NCI-H748 treated with DMSO at 0.1 percent for 48 hours (cell line): ENCODE results near the gene PARM1.
"Not testable (repeated sequence)": the region's sequence is repeated elsewhere in the genome, so short reads cannot be mapped to it uniquely, and the experiment has no call there.

Experiments
- DNase-seq: peaks from one replicate; lab custom pipeline; 2025; lab: John Stamatoyannopoulos, UW

The PARM1 gene

DNA sequence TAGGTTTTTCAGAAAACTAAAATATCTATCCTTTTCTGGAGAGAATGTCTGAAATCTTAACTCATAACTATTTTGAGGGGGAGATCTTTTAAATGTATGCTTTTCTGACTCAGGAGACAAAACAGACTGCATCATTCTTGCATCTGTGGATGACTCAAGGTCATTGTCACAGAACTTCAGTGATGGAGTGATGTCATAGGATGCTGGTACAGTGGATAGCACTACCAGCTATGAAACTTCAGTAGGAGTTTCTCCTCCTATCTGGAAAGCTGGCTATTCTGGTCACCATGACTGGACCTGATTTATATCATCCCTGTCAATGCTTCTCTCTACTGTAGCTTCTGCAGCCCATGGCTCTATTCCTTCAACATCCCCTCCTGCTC is 50.3 kb downstream of the PARM1 start:
- no peak for DNase-seq

DNA sequence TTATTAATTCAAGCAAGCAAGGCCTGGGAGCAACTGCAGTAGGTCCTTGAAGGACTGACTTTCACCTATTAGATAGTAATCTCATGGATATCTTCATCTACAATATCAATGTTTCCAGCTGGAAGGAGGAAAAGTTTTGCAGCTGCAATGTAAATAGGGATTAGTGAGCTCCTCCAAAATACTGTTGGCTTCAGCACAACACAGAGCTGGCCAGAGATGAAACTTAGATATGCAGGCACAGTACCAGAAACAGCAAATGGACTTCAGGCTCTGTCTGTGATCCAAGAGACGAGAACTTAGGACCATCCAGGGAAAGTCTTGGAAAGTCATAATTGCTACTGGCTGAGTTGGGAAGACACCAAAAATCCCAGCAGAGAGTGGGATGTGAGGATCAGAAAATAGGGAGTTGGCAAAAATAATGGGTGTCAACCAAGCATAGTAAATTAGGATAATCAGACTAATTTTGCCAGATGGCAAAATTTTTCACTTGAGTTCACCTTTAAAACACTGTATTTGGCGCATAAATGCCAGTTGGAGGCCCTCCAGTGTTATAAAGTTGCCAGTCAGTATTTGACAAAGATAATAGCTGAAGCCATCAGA is 57.5 kb downstream of the PARM1 start:
- no peak for DNase-seq

DNA sequence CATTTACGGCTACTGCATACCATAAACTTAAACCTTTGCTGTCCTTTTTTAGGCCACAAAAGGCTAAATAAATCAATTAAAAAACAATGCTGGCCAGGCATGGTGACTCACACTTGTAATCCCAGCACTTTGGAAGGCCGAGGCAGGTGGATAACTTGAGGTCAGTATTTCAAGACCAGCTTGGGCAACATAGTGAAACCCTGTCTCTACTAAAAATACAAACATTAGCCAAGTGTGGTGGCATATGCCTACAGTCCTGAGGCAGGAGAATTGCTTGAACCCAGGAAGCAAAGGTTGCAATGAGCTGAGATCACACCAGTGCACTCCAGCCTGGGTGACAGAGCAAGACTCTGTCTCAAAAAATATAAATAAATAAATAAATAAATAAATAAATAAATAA is 61.5 kb downstream of the PARM1 start:
- not testable (repeated sequence) for DNase-seq

DNA sequence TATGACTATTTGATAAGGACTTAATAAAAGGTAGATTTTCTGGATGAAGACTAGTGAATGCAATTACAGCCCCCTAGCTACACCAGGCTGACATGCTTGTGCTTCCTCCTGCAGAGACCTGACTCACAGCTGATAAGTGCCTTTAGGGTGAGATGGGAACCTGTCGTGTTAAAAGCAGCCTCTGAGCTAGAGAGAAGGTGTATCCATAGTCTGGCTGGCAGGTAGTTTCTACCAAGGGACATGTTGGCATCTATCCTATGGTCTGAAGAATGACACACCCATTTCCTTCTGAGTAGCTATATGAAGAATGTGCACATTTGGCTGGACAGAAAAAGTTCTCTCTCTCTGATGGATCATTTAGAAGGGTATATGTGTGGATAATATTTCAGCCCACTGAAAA is 64.1 kb downstream of the PARM1 start:
- no peak for DNase-seq

DNA sequence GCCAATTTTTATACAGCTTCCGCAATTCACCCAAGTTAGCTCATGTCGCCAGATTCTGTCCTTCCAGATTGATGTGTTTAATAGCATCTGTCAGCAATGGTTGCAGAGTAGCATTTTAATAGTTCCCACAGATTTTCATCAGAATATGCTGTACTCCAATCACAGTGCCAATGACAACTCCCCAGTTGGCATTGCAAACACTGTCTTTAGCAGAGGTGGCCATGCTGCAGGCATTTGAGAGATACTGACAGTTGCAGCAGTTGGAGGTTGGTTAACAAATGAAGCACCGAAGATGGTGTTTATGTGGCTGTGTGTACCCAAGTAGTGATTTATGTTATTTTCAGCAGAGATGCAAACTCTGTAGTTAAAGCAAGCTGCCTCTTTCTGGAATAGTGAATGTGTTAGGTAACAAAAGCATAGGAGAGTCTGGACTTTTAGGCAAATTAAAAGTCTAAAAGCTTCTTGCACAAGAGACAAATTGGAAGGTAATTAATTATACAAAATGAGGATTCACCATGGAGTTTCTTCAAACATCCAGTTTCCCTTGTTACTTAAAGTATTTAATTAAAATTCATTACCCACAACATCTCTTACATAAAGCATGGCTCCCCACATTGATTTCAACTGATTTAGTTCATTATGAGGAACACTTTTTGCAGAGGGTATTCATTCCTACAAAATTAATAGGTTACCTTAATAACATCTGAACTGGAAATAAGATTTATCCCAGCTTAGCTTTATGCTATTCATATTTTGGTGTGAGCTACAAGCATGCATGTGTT is 65.2 kb downstream of the PARM1 start:
- DNase-seq, result no peak

DNA sequence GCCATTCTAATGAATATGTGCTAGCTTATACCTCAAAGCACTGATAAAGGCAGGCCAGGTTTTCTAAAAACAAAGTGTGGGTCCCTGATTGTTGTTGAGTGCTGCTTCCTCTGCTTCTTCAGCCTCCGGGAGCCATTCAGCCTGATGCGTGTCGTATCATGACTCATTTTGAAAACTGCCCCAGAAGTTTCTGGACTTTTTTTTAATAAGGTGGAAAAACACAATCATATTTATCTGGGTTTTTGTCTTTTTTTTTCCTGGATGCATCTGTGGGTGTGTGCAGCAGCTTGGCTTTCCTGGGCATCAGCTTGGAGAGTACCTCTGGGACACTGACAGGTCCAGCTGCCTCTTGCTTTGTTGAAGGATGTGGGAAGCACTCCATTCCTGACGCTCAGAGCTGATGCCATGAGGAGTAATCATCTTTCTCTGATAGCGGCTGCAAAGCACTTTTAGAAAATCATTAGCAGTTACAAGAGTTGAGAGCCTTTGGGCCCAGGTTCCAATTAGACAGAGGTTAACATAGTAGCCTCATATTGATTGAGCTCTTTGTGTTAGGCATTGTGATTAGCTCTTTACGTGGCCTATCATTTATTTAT is 66.9 kb downstream of the PARM1 start:
- DNase-seq, result no peak

DNA sequence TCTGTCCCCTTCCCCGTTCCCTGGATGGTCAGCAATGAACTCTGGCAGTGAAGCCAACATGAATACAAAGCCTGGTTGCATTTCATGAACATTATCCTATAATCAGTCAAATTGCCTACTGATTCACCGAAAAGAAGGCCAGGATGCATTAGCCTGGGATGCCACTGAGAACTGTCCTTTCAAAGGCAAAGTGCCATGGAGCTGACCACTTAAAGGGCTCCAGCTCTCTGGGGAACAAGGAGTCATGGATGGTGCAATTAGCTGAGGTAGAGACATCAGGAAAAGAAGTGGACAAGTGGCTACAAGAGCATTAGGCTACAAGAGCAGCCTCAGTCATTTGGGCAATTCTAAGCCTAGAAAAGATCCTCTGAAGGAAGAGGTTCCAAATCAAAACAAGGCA is 69.0 kb downstream of the PARM1 start:
- no peak for DNase-seq

DNA sequence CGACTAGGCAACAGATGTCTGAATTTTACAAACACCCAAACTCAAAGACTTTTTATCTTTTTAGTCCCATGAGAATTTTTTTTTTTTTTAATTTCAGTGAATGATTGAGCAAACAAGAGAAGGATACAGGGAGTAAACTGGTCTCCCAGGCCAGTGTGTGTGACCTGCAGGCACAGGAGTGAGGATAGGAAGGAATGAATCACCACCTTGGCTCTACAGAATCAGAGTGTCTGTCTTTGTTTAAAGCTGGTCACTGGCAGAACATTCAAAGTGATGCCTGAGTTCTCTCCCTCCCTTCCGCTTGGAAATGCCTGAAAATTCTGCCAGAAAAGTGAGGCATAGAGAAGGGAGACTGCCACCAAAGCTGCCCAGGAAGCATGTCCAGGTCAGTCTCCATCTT is 69.5 kb downstream of the PARM1 start:
- no peak for DNase-seq

DNA sequence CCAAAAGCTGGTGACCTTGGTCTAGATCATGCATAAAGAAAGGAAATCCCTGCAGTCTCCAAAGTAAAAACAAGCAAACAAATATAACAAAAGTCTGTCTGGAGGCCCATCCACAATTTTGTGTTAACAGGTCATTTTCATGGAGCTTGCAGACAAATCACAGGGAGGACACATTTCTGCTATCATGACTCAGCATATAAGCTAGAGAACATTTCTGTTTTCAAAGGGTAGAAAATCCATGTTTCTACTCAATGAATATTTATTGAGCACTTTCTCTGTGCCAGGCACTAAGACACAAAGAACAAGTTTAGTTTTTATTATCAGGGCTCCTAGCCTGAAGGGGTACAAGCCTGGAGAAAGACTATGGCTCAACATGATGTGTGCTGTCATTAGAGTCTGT is 71.1 kb downstream of the PARM1 start:
- no peak for DNase-seq

DNA sequence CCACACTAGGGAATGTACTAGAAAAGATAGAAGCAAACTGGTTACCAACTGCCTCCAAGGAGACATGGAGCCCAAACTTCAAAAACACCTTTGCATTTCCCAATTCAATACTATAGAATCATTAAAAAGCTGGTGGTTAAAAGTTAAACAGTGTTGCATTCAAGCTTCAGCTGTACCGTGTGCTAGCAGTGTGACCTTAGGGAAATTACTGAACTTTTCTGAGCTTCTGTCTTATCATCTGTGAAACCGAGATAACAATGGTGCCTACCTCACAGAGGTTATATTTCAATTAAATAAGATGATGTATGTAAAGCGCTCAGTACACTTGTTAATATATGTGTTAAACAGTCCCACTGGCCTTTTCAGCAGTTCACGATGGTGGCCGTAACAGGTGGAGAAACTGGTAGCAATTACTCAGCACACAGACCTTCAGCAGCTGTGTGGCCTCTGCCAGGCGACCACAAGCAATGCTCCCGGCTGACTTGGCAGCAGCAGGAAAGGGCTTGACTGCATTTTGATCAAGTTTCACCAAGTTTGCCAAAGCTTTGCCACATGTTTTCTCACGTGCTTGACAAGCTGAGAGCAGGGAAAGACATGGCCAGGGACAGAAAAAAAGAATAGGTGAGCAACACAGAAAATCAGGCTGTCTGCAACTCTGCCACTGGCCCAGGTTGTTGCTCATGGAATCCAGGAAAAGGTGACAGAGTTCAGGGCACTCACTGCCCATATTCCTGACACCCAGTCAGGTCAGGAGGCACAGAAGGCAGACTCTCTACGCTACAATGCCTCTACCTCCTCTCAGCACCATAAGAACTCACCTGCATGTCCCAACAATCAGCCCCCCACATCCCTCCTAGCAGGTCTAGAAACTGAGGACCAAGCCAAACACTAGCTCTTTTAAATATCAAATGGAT is 72.1 kb downstream of the PARM1 start:
- no peak for DNase-seq

DNA sequence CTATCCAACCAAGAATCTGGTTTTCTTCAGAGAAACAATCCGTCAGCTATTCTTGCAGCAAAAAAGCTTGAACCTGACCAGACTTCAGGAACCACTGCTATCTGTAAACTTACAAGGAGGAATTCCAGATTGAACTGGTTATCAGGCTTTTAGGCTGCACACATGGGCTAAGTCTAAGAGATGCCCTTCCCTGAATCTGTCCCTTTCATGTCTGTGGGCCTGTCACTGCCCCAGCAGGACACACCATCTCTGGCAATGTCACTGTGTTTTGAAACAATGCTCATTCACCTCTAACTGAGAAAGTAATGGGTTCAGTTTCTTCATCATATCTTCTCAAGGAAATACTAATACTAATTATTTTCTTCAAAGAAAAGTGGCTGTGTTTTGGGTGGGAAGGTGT is 72.8 kb downstream of the PARM1 start:
- DNase-seq, result no peak

DNA sequence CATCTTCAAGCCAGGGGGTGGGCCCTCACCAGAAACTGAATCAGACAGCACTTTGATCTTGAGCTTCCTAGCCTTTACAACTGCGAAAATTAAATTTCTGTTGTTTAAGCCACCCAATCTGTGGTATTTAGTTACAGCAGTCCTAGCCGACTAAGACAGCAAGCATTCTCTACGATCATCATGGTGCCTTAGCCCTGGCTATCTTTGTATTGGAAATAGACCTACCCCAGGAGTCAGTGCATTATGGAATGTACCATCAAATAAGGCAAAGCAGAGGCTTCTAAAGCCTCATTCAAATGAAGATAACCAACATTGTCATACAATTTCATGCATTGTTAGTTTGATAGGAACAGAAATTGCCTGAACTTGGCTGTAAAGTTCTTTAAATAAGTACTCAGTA is 75.0 kb downstream of the PARM1 start:
- DNase-seq, result no peak

DNA sequence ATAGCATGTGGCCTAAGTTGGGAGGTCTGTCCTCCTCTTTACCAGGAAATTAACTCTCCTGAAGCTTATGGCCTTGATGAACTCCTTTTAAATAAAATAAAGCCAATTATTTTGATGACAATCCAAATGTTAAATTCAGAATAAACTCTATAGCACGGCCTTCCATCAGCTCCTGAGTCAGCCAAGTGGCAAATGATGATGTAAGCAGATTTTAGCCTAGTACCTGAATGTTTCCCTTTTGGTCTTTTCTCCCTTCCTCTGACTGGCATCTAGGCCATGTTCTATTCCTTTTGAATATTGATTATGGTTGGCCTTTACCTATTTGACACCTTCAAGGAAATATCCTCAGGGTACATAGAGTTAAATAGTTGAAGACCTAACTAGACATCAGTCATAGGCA is 76.2 kb downstream of the PARM1 start:
- no peak for DNase-seq

DNA sequence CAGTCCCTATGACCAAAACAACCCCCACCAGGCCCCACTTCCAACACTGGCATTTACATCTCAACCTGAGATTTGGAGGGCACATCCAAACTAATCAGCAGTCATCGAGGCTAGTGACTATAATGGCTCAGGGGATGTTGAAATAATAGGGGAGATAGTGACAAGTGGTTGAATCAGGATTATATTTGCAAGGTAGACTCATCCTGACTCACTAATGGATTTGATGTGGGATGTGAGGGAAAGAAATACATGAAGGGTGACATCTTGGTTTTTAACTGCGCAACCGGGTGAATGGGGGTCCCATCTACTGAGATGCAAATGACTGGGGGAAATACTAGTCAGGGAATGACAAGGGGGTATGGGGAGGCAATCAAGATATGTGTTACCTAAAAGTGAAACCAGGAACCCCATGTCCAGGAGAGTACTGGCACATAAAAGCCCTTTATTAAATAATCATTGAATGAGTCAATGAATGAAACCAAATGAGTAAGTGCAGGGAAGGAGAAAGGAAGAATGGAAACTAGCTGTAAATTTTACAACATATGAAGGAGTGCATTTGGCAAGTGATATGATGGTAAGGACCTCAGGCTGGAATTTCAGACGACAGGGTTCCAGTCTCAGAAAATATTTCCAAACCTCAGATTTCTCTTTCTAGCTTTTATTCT is 78.3 kb downstream of the PARM1 start:
- DNase-seq, result no peak

DNA sequence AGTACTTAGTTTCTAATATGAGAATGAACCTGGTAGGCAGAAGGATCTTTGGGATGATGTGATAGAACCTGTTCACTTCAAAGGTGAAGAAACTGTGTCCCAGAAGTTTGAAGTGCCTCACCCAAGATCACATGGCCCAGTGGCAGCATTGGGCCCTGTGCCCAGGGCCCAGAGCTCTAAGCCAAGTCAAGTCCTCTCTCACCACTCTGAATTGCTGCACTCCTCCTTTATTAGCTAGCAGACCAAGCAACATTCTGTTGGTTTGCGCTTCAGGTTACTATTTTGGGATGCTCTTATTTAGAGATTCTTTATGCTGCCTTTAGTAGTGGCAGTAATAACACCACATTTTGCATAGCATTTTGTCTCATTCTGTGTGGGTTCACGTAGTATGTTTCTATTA is 82.7 kb downstream of the PARM1 start:
- no peak for DNase-seq

DNA sequence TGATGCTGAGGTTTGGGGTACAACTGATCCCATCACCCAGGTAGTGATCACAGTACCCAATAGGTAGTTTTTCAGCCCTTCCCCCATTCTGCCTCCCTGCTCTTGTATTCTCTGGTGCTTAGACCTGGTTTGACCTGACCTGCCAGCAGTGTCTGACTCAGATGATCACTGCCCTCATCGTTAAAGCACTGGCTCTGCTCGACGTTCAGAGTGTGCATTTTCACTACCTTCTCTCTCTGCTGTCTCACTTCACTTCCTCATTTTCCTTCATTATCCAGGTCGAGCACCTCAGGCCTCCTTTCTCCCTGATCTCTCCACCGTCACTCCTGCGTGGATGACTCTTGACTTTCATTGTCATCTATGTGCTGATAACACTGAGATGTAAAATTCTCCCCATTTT is 83.6 kb downstream of the PARM1 start:
- DNase-seq, result no peak

DNA sequence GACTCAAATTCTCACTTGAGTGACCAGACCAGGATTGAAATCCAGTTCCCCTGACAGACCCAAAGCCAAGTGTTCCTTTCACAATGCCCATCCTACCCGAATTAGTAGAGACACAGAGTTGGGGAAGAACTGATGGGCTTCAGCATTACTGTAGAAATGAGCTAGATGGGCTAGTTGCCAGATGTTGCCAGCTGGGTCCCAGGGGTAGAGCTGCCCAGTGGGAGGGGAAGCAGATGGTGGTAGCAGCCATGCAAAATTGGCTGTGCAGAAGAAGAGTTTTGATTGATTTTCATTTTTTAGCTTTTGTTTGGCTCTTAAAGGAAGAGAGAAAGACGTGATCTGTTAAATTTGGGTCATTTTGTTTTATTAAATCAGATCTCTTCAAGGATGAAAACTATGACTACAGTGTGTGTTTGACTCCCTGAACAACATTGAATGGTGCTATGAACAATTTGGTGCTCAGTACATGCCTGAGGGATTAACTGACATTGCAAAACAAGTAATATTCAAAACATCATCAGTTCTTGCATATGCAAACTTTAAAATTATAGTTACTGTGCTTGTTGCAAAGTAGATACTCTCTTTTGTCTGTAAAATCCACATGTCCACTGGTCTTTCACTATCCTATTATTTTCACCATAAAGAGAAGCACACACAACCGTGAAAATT is 86.0 kb downstream of the PARM1 start:
- DNase-seq, result no peak

DNA sequence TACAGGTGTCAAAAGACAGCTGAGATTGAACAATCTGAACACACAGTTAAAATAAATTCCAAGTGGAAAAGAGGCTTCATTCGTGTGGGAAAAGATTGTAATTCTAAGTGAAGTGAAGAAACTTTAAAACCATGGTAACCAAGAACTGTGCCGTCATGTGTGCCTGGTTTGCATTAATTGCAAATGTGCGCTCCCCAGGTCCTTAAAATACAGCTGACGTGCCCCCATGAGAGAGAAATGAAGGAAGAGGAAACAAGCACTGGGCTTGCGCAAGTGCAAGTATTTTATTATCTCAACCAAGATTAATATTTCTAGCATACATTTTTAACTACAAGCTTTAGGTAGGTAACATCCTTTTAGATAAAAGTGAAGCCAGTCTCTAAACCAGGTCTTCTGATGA is 92.5 kb downstream of the PARM1 start:
- DNase-seq, result no peak

DNA sequence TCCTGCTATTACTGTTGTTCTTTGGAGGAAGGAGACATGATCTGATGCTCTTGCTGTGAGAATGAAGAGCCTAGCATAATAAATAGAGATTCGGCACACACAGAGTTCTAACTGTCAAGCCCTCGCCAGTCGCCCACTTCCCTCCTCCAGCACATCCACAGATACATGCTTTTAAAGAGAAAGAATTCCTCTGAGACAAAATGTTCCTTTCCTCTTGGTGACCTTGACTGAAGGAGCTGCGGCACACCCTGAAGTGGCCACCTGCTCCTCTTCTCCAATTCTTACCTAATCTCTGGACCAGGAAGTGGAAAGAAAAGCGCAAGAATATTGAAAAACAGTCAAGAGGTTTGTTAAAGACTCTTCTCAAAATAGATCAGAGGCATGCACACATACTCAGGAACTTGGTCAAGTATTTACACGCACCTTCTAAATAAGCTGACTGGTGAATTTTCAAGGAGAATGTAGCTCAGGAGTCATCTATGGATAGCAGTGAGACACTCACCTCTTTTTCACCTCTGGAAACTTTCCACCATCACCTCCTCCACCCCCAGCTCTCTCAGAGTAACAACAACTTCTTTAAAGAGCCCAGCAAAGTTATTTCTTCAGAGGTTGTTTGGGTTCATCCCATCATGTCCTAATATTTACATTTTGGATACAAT is 95.4 kb downstream of the PARM1 start:
- no peak for DNase-seq

DNA sequence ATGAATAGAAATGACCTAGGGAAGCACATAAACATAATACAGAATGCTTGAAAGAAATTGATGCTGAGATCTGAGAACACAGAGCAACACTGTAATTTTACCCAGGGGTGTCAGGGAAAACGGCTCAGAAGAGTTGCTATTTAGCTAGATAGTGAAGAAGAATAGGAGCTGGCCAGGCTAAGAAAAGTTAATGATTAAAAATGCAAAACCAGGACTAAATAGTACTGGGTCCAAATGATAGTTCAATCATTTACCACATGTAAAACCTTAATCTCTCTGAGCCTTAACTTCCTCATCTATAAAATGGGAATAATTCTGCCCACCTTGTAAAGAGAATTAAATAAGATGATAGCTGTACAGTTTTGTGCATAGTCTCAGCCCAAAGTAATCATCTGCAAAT is 97.1 kb downstream of the PARM1 start:
- no peak for DNase-seq

DNA sequence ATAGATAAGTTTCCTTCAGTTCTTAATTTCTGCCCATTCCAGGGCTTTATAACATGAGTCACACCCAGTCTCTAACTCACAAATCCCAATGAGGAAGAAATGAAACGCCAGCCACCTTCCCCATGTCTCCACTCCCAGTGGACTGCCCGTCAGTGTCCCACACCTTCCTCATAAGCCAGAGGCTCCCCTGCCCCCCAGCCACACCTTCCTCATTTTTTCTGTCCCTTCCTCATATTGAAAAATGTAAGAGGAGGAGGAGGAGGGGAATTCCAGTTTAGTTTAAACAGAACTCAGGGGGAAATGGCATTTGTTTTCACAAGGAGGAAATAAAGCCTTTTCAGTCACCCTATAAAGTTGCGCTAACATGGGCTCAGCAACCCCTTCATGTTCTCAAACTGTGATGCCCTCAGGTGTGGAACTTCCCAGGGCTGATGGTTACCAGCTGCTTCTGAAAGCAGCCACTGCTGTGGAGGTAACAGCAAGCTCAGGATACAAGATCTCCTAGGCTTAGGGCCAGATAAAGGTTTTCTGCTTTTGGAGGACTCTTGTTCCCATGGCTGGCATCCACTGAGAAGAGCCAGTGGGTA is 97.8 kb downstream of the PARM1 start:
- DNase-seq, result no peak
